K562 (cell line): Measurements from ENCODE around the gene BNC2. TPM values are rescaled to one million over a fixed set of nuclear protein-coding genes. Genes with fewer than 3 reads are reported as not detected.

Experiments used
- ATAC-seq: fragments of 200-7000 bp; cut with Tn5 transposase; 3 replicates; pipeline ENCODE4 v1.9.1; 2020; ENCODE audit warnings: moderate library complexity
- BruUV-seq: library from RNA; stranded (reverse); fragments of 400-500 nt; replicated peaks from 2 replicates; lab custom pipeline; 2021; lab: Mats Ljungman, UMichigan
- CTCF ChIA-PET: fragments of 300-600 bp; formaldehyde crosslinking; extraction: SDS; loops from one replicate; lab custom pipeline; 2021; ENCODE audit warnings: low intra/inter-chr PET ratio; lab: Yijun Ruan, JAX
- POLR2A ChIA-PET: fragments of 300-600, 350-650 bp; sonication (Branson Sonifier 250); formaldehyde crosslinking; extraction: SDS; loops from one replicate; lab custom pipeline; 2021; ENCODE audit warnings: antibody characterized with exemption, inconsistent platforms; lab: Yijun Ruan, JAX
- DNase-seq, 4 experiments: peaks; one replicate each; pipeline versions ENCODE4 v3.0.0 to v3.0.0-alpha.2; 2011 to 2018; ENCODE audit warnings: low spot score in 3 of 4, mixed read lengths in 3 of 4; ENCODE audit errors: extremely low read depth in 1 of 4
- FAIRE-seq: peaks from 2 replicates; lab custom pipeline; 2011; peaks lifted over from hg19 to GRCh38; lab: Jason Lieb, UNC
- H2AFZ ChIP-seq: 2 replicates; pipeline ENCODE4 v1.6.0; 2011; ENCODE audit warnings: low read depth, low read length, control low read depth, inconsistent platforms
- H3K27ac ChIP-seq: fragments of 200-600 bp; 3 replicates; pipeline ENCODE4 v1.8.0; 2011; ENCODE audit warnings: low read depth, mild to moderate bottlenecking, control low read depth, inconsistent platforms, low read length, moderate library complexity, mixed read lengths; ENCODE audit errors: extremely low read depth
- H3K27me3 ChIP-seq, 2 experiments: fragments of 300-600 bp in 1 of 2; 2 replicates in 1 of 2; 3 replicates in 1 of 2; pipeline versions ENCODE4 v1.6.0 to v1.8.0; 2011; ENCODE audit warnings: inconsistent platforms in 2 of 2, low read length in 2 of 2, mild to moderate bottlenecking in 1 of 2, mixed read lengths in 1 of 2, moderate library complexity in 1 of 2; ENCODE audit not compliant: control insufficient read depth in 2 of 2, insufficient read depth in 2 of 2
- H3K36me3 ChIP-seq: fragments of 300-600 bp; 3 replicates; pipeline ENCODE4 v1.8.0; 2011; ENCODE audit warnings: mild to moderate bottlenecking, low read length, inconsistent platforms; ENCODE audit not compliant: control insufficient read depth, insufficient read depth
- H3K4me1 ChIP-seq, 2 experiments: fragments of 200-600 bp in 1 of 2; replicated peaks in 1 of 2; 2 replicates in 1 of 2; 3 replicates in 1 of 2; pipeline versions ENCODE4 v1.5.1 to v1.8.0; 2011; ENCODE audit warnings: inconsistent platforms in 2 of 2, low read length in 2 of 2, mild to moderate bottlenecking in 1 of 2, mixed read lengths in 1 of 2, moderate library complexity in 1 of 2; ENCODE audit not compliant: control insufficient read depth in 2 of 2, insufficient read depth in 2 of 2
- H3K4me2 ChIP-seq: 2 replicates; pipeline ENCODE4 v1.6.1; 2011; ENCODE audit warnings: low read length, control low read depth, inconsistent platforms, mixed read lengths; ENCODE audit not compliant: insufficient read depth
- H3K4me3 ChIP-seq: fragments of 200-600 bp; sonication (generic), shearing (Covaris generic); 2 replicates; pipeline ENCODE4 v1.5.1; 2016; ENCODE audit warnings: control low read depth, inconsistent platforms
- H3K79me2 ChIP-seq: fragments of 200-600 bp; 3 replicates; pipeline ENCODE4 v1.8.0; 2011; ENCODE audit warnings: low read length, inconsistent platforms; ENCODE audit not compliant: control insufficient read depth, insufficient read depth
- H3K9ac ChIP-seq, 2 experiments: 2 replicates each; pipeline versions ENCODE4 v1.6.0 to v1.6.1; 2011; ENCODE audit warnings: low read depth in 2 of 2, low read length in 2 of 2, control low read depth in 1 of 2, inconsistent platforms in 1 of 2, mild to moderate bottlenecking in 1 of 2, mixed read lengths in 1 of 2; ENCODE audit not compliant: insufficient read depth in 1 of 2
- H3K9me1 ChIP-seq: one replicate; pipeline ENCODE4 v1.6.0; 2011; ENCODE audit warnings: inconsistent platforms, mild to moderate bottlenecking, low read length, moderate library complexity; ENCODE audit not compliant: control insufficient read depth, insufficient read depth
- H3K9me3 ChIP-seq: replicated peaks from 2 replicates; pipeline ENCODE4 v1.5.1; 2011; ENCODE audit warnings: low read depth, low read length, inconsistent platforms; ENCODE audit not compliant: control insufficient read depth, insufficient read depth
- H4K20me1 ChIP-seq: replicated peaks from 2 replicates; pipeline ENCODE4 v1.6.1; 2011; ENCODE audit warnings: low read length, inconsistent platforms, mixed read lengths; ENCODE audit not compliant: control insufficient read depth, insufficient read depth
- CHD1 ChIP-seq: fragments of 200-600 bp; sonication (generic); IDR thresholded peaks from one replicate; pipeline ENCODE4 v1.6.1; 2012; ENCODE audit warnings: mild to moderate bottlenecking, moderate library complexity, low read length, inconsistent platforms
- ELF4 ChIP-seq: fragments of 450-650 bp; formaldehyde crosslinking; IDR thresholded peaks from 2 replicates; pipeline ENCODE4 v1.4.0; 2022; ENCODE audit warnings: missing genetic modification characterization
- GTF2F1 ChIP-seq: IDR thresholded peaks from 2 replicates; pipeline ENCODE4 v1.6.1; 2011; ENCODE audit warnings: low read depth, low read length, improper control_type of control experiment
- L3MBTL2 ChIP-seq: fragments of 450-650 bp; IDR thresholded peaks from 2 replicates; pipeline ENCODE4 v1.6.1; 2016; ENCODE audit warnings: mild to moderate bottlenecking, moderate library complexity
- NCOA4 ChIP-seq: fragments of 450-650 bp; IDR thresholded peaks from 2 replicates; pipeline ENCODE4 v1.6.1; 2018; ENCODE audit warnings: mild to moderate bottlenecking; ENCODE audit not compliant: partially characterized antibody
- OTX1 ChIP-seq: fragments of 450-650 bp; formaldehyde crosslinking; IDR thresholded peaks from 2 replicates; pipeline ENCODE4 v1.4.0; 2022; ENCODE audit warnings: mild to moderate bottlenecking
- POLR3G ChIP-seq: IDR thresholded peaks from 2 replicates; pipeline ENCODE4 v1.6.1; 2011; ENCODE audit not compliant: insufficient read length, insufficient replicate concordance; ENCODE audit errors: extremely low read depth
- TCF3 ChIP-seq: sonication (generic); formaldehyde crosslinking; IDR thresholded peaks from 2 replicates; pipeline ENCODE4 v1.4.0; 2020; ENCODE audit warnings: mild to moderate bottlenecking, missing genetic modification reagents
- TGIF2 ChIP-seq: sonication (generic); formaldehyde crosslinking; IDR thresholded peaks from 2 replicates; pipeline ENCODE4 v1.8.1; 2022; ENCODE audit warnings: mild to moderate bottlenecking, missing genetic modification reagents, moderate library complexity
- ZBTB5 ChIP-seq: fragments of 450-650 bp; IDR thresholded peaks from 2 replicates; pipeline ENCODE4 v1.6.1; 2017; ENCODE audit warnings: antibody characterized with exemption
- ZC3H11A ChIP-seq: IDR thresholded peaks from 2 replicates; pipeline ENCODE4 v1.6.1; 2012; ENCODE audit warnings: low read depth, low read length, improper control_type of control experiment
- ZNF3 ChIP-seq: fragments of 250-450 bp; sonication (Bioruptor Pico); IDR thresholded peaks from 2 replicates; pipeline ENCODE4 v1.5.0; 2021; ENCODE audit warnings: mild to moderate bottlenecking, moderate library complexity
- ZNF408 ChIP-seq: fragments of 250-450 bp; sonication (Bioruptor Pico); IDR thresholded peaks from 2 replicates; pipeline ENCODE4 v1.4.0; 2020; ENCODE audit warnings: low read depth, mild to moderate bottlenecking, moderate library complexity
- ZNF57 ChIP-seq: fragments of 450-650 bp; formaldehyde crosslinking; IDR thresholded peaks from 2 replicates; pipeline ENCODE4 v1.4.0; 2020; ENCODE audit warnings: mild to moderate bottlenecking, moderate library complexity
- in situ Hi-C: fragments of 300-500 bp; cut with MboI; formaldehyde crosslinking; loops from 4 replicates; pipeline ENCODE4 v1.15.0; 2018; ENCODE audit warnings: inconsistent platforms, mixed read lengths
- intact Hi-C: fragments of 100-400 bp; cut with micrococcal nuclease; formaldehyde crosslinking; loops from 2 replicates; pipeline ENCODE4 v1.14.2; 2022
- polyA plus RNA-seq, 8 experiments: library from polyadenylated mRNA; depleted of rRNA in 4 of 8; stranded (reverse) in 5 of 8; unstranded in 3 of 8; fragments of >200 nt; fragmentation: Nextera tagmentation in 2 of 8; fragmentation: Illumina TruSeq in 1 of 8; extraction: Ambion mirVana in 2 of 8; extraction: Trizol in 1 of 8; gene quantifications; 2 replicates each; pipeline versions ENCODE4 v1.2.1 to v1.2.3, GENCODE V29; 2011 to 2014; ENCODE audit warnings: inconsistent platforms in 1 of 8, missing spikeins in 1 of 8
- total RNA-seq, 7 experiments: library from RNA; depleted of rRNA in 6 of 7; stranded (reverse); fragments of >200 nt in 6 of 7; fragmentation: Illumina TruSeq in 2 of 7; extraction: Trizol in 2 of 7; gene quantifications; 2 replicates each; pipeline versions ENCODE4 v1.2.1 to v1.2.3, GENCODE V29; 2011 to 2021; ENCODE audit warnings: low replicate concordance in 1 of 7

Gene BNC2
- total and polyA plus RNA-seq, 9 of the 15 experiments (the other 6 are each of a cell fraction or from before 2014, with no cell fraction given): not detected

GRCh38 chr9:16450043-16450442 lies 420.4 kb downstream of the BNC2 start:
- H3K4me2 ChIP-seq: no peak overlapping the region
- no peaks in the 10 kb centered on the region for H3K9me3 ChIP-seq
- ChIA-PET POLR2A (no interaction called here), CTCF (no interaction called here)
- no peak overlapping the region for H3K27ac ChIP-seq
- no peak overlapping the region for H3K4me3 ChIP-seq
- no peaks in the 10 kb centered on the region for H3K79me2 ChIP-seq
- no peaks in the 10 kb centered on the region for H3K4me1 ChIP-seq
- H4K20me1 ChIP-seq: no peaks in the 10 kb centered on the region
- no peaks in the 10 kb centered on the region for H3K9me1 ChIP-seq
- H3K36me3 ChIP-seq: no peaks in the 10 kb centered on the region
- BruUV-seq: no TSS peak
- no peaks in the 10 kb centered on the region for H3K27me3 ChIP-seq
- ATAC-seq (no peak), FAIRE-seq (no peak), DNase-seq (no peak)
- no peak for TF ChIP-seq L3MBTL2
- TF ChIP-seq GTF2F1: no peak
- no peak for TF ChIP-seq TCF3 (CRISPR knock-in tag)
- no peak for TF ChIP-seq ZNF57
- no peak for TF ChIP-seq ZBTB5
- TF ChIP-seq ZNF408 (CRISPR knock-in tag): no peak
- no peak for TF ChIP-seq CHD1
- no peak for TF ChIP-seq OTX1 (CRISPR knock-in tag)
- no peak for TF ChIP-seq ELF4 (CRISPR knock-in tag)
- no peak for TF ChIP-seq NCOA4
- no peak for TF ChIP-seq ZNF3 (CRISPR knock-in tag)
- no peak for TF ChIP-seq POLR3G
- TF ChIP-seq TGIF2 (CRISPR knock-in tag): no peak
- no peak for TF ChIP-seq ZC3H11A
- no peak overlapping the region for H2AFZ ChIP-seq
- in situ Hi-C loops: no loop called here
- intact Hi-C loops: no loop called here
- no peak overlapping the region for H3K9ac ChIP-seq
